Neural crest cell (in vitro differentiated cells): ENCODE results near the gene MSN. TPM values are rescaled to one million over a fixed set of nuclear protein-coding genes. Genes with fewer than 3 reads are reported as not detected.
A peak's percentile ranks its signal among the peaks of the same experiment; 100 is the strongest.
"Not testable (repeated sequence)": the region's sequence is repeated elsewhere in the genome, so short reads cannot be mapped to it uniquely, and the experiment has no call there.

Experiments
- DNase-seq: peaks from one replicate; pipeline ENCODE4 v3.0.0; 2021; ENCODE audit warnings: low read depth, mixed read lengths, low spot score
- H3K27ac Mint-ChIP-seq: one replicate; pipeline ENCODE4 v1.8.0; 2021; ENCODE audit warnings: mild to moderate bottlenecking, mixed read lengths; ENCODE audit not compliant: unreplicated experiment
- H3K27me3 Mint-ChIP-seq: 2 replicates; pipeline ENCODE4 v1.8.0; 2021; ENCODE audit warnings: low read depth, mild to moderate bottlenecking, mixed read lengths
- H3K36me3 Mint-ChIP-seq: 2 replicates; pipeline ENCODE4 v1.8.0; 2021; ENCODE audit warnings: low read depth, mild to moderate bottlenecking, mixed read lengths
- H3K4me1 Mint-ChIP-seq: 2 replicates; pipeline ENCODE4 v1.8.0; 2021; ENCODE audit warnings: mixed read lengths
- H3K4me3 Mint-ChIP-seq: one replicate; pipeline ENCODE4 v1.8.0; 2021; ENCODE audit warnings: mild to moderate bottlenecking, mixed read lengths
- H3K9me3 Mint-ChIP-seq: 2 replicates; pipeline ENCODE4 v1.8.0; 2021; ENCODE audit warnings: mixed read lengths
- CTCF ChIP-seq: fragments of 200-600 bp; sonication (generic); conservative IDR thresholded peaks from 2 replicates; pipeline ENCODE4 v1.5.0; 2021; ENCODE audit warnings: antibody characterized with exemption, mild to moderate bottlenecking
- total RNA-seq: library from RNA; stranded (reverse); gene quantifications from 2 replicates; pipeline ENCODE4 v1.2.1, GENCODE V29; 2021

The MSN gene
- total RNA-seq, 1 donor from 2014 or later, result 184 TPM

- H3K27me3 Mint-ChIP-seq, result no peaks in the 10 kb centered on the region
- no peak for DNase-seq
- no peaks in the 10 kb centered on the region for H3K36me3 Mint-ChIP-seq
- no peak overlapping the region for H3K4me3 Mint-ChIP-seq
- H3K27ac Mint-ChIP-seq, result no peak overlapping the region
- H3K9me3 Mint-ChIP-seq, result no peaks in the 10 kb centered on the region
- no peak for TF ChIP-seq CTCF
- peaks cover 8% of the 10 kb centered on the region for H3K4me1 Mint-ChIP-seq
Observed at GRCh38 chrX:65647801-65648200, 19.7 kb upstream of the MSN start.

GRCh38 chrX:65652098-65652497 lies 15.4 kb upstream of the MSN start:
- H3K27ac Mint-ChIP-seq, result no peak overlapping the region
- DNase-seq, result no peak
- H3K4me1 Mint-ChIP-seq, result peaks cover 12% of the 10 kb centered on the region
- H3K9me3 Mint-ChIP-seq, result no peaks in the 10 kb centered on the region
- TF ChIP-seq CTCF, result no peak
- H3K4me3 Mint-ChIP-seq, result no peak overlapping the region
- no peaks in the 10 kb centered on the region for H3K27me3 Mint-ChIP-seq
- peaks cover 2% of the 10 kb centered on the region for H3K36me3 Mint-ChIP-seq

GRCh38 chrX:65657009-65657441 lies 10.4 kb upstream of the MSN start:
- H3K36me3 Mint-ChIP-seq, H3K9me3 Mint-ChIP-seq, H3K27ac Mint-ChIP-seq: not testable (repeated sequence)

GRCh38 chrX:65657659-65658058 lies 9.8 kb upstream of the MSN start:
- peaks cover 9% of the 10 kb centered on the region for H3K9me3 Mint-ChIP-seq
- DNase-seq, result no peak
- no peak for TF ChIP-seq CTCF
- H3K4me1 Mint-ChIP-seq, result peaks cover 18% of the 10 kb centered on the region
- H3K27me3 Mint-ChIP-seq, result no peaks in the 10 kb centered on the region
- H3K4me3 Mint-ChIP-seq, result no peak overlapping the region
- no peak overlapping the region for H3K27ac Mint-ChIP-seq
- peaks cover 2% of the 10 kb centered on the region for H3K36me3 Mint-ChIP-seq

More at GRCh38 chrX:65657009-65657441, 10.4 kb upstream of the MSN start:
- H3K4me3 Mint-ChIP-seq, H3K27me3 Mint-ChIP-seq, DNase-seq: not testable (repeated sequence)
- H3K4me1 Mint-ChIP-seq, result peaks cover 18% of the 10 kb centered on the region

- Mint-ChIP-seq H3K4me1 (peaks cover 18% of the 10 kb centered on the region), H3K4me3 (no peak overlapping the region), H3K36me3 (peaks cover 2% of the 10 kb centered on the region), H3K27ac (no peak overlapping the region), H3K27me3 (no peaks in the 10 kb centered on the region), H3K9me3 (peaks cover 11% of the 10 kb centered on the region)
- DNase-seq, result no peak
- TF ChIP-seq CTCF, result no peak
Observed at GRCh38 chrX:65658229-65658628, 9.2 kb upstream of the MSN start.

GRCh38 chrX:65667157-65667502 lies 324 bp upstream of the MSN start:
- Mint-ChIP-seq H3K27ac (peak overlapping the region; percentile 19), H3K4me1 (peaks cover 35% of the 10 kb centered on the region), H3K27me3 (no peaks in the 10 kb centered on the region), H3K9me3 (peaks cover 9% of the 10 kb centered on the region), H3K36me3 (peaks cover 6% of the 10 kb centered on the region), H3K4me3 (peak overlapping the region; percentile 88)
- TF ChIP-seq CTCF, result no peak
- DNase-seq, result no peak
